BLaER1 (cell line): ENCODE results near the gene GPR34.
"Not testable (repeated sequence)": the region's sequence is repeated elsewhere in the genome, so short reads cannot be mapped to it uniquely, and the experiment has no call there.

ENCODE experiments used
- H3K27ac ChIP-seq: shearing (Covaris generic); formaldehyde crosslinking; 2 replicates; pipeline ENCODE4 v1.8.1; 2022
- H3K27me3 ChIP-seq: shearing (Covaris generic); formaldehyde crosslinking; 2 replicates; pipeline ENCODE4 v1.8.1; 2022
- H3K36me3 ChIP-seq: shearing (Covaris generic); formaldehyde crosslinking; 2 replicates; pipeline ENCODE4 v1.8.1; 2022
- H3K4me1 ChIP-seq: shearing (Covaris generic); formaldehyde crosslinking; 2 replicates; pipeline ENCODE4 v1.8.1; 2022
- H3K4me2 ChIP-seq: shearing (Covaris generic); formaldehyde crosslinking; 2 replicates; pipeline ENCODE4 v1.8.1; 2022
- H3K4me3 ChIP-seq: shearing (Covaris generic); formaldehyde crosslinking; 2 replicates; pipeline ENCODE4 v1.8.1; 2022
- H3K9ac ChIP-seq: shearing (Covaris generic); formaldehyde crosslinking; 2 replicates; pipeline ENCODE4 v1.8.1; 2022
- H3K9me3 ChIP-seq: shearing (Covaris generic); formaldehyde crosslinking; 2 replicates; pipeline ENCODE4 v1.8.1; 2022
- H4K20me1 ChIP-seq: shearing (Covaris generic); formaldehyde crosslinking; 2 replicates; pipeline ENCODE4 v1.8.1; 2022
- Cebpa-rat ChIP-seq: shearing (Covaris generic); IDR thresholded peaks from 2 replicates; pipeline ENCODE4 v1.8.1; 2022

Gene GPR34

GRCh38 chrX:41688835-41689234 lies at the start of gene GPR34:
GPR34 (plus strand) TSS chrX:41688973; CDS start chrX:41695634, 6,661 bp downstream.
- no peak within 1 kb of the TSS for H3K9ac ChIP-seq

GRCh38 chrX:41646201-41646600 lies 42.6 kb upstream of the GPR34 start:
- H3K36me3 ChIP-seq, result peaks cover 11% of the 10 kb centered on the region; the same call in 1 of the 2 replicates
- H3K9me3 ChIP-seq, result peaks cover 56% of the 10 kb centered on the region
- peaks cover 35% of the 10 kb centered on the region for H3K27me3 ChIP-seq
- not testable (repeated sequence) for H3K9ac ChIP-seq, H4K20me1 ChIP-seq, H3K4me2 ChIP-seq, H3K4me1 ChIP-seq, H3K27ac ChIP-seq, H3K4me3 ChIP-seq

More at GRCh38 chrX:41688835-41689234, at the start of gene GPR34:
- Histone ChIP-seq H3K9me3 (no peaks in the 10 kb centered on the region), H4K20me1 (no peaks in the 10 kb centered on the region), H3K27me3 (peaks cover 90% of the 10 kb centered on the region), H3K27ac (no peak within 1 kb of the TSS), H3K36me3 (no peaks in the 10 kb centered on the region), H3K4me2 (no peak within 1 kb of the TSS), H3K4me3 (no peak within 1 kb of the TSS), H3K4me1 (no peaks in the 10 kb centered on the region)
- no peak for TF ChIP-seq Cebpa-rat

GRCh38 chrX:41653125-41653524 lies 35.6 kb upstream of the GPR34 start:
- TF ChIP-seq Cebpa-rat, result peak; percentile 45; the same call in 1 of the 2 replicates
- H3K36me3 ChIP-seq, result peaks cover 28% of the 10 kb centered on the region
- no peak overlapping the region for H3K9ac ChIP-seq
- H3K4me2 ChIP-seq, result no peak overlapping the region
- H3K27ac ChIP-seq, result no peak overlapping the region
- peaks cover 89% of the 10 kb centered on the region for H3K27me3 ChIP-seq
- no peak overlapping the region for H3K4me3 ChIP-seq
- H4K20me1 ChIP-seq, result no peaks in the 10 kb centered on the region; the same call in 1 of the 2 replicates
- peaks cover 25% of the 10 kb centered on the region for H3K9me3 ChIP-seq
- H3K4me1 ChIP-seq, result no peaks in the 10 kb centered on the region

GRCh38 chrX:41655101-41655500 lies 33.7 kb upstream of the GPR34 start:
- no peak overlapping the region for H3K4me2 ChIP-seq
- no peak overlapping the region for H3K9ac ChIP-seq
- H3K4me3 ChIP-seq, result no peak overlapping the region
- H3K27ac ChIP-seq, result no peak overlapping the region
- TF ChIP-seq Cebpa-rat, result no peak
- H3K36me3 ChIP-seq, result peaks cover 48% of the 10 kb centered on the region
- H3K27me3 ChIP-seq, result peaks cover 99% of the 10 kb centered on the region
- H4K20me1 ChIP-seq, result no peaks in the 10 kb centered on the region; the same call in 1 of the 2 replicates
- H3K4me1 ChIP-seq, result no peaks in the 10 kb centered on the region
- peaks cover 13% of the 10 kb centered on the region for H3K9me3 ChIP-seq

DNA sequence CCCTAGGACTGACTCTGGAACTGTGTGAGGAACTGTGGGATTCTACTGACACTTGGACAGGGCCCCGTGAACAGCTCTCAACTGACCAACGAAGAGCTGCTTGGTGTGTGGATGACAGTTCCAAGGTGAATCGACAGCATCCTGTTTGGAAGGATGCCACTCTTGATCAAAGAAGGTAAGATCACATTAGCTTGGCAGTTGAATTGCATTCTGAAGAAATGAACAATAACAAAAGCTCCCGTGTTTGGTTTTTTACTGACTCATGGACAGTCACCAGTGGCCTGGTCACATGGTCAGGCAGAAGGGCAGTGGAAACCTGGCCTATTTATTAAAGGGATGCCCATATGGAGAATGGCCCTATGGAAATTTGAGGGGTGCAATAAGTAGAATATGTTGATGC lies 33.1 kb upstream of the GPR34 start:
- H3K9ac ChIP-seq, result no peak overlapping the region
- H4K20me1 ChIP-seq, result no peaks in the 10 kb centered on the region; the same call in 1 of the 2 replicates
- peaks cover 45% of the 10 kb centered on the region for H3K36me3 ChIP-seq
- TF ChIP-seq Cebpa-rat, result no peak
- no peak overlapping the region for H3K4me3 ChIP-seq
- H3K4me2 ChIP-seq, result no peak overlapping the region
- H3K27me3 ChIP-seq, result peaks cover 97% of the 10 kb centered on the region
- H3K27ac ChIP-seq, result no peak overlapping the region
- H3K4me1 ChIP-seq, result no peaks in the 10 kb centered on the region
- H3K9me3 ChIP-seq, result peaks cover 9% of the 10 kb centered on the region

- no peak overlapping the region for H3K27ac ChIP-seq
- no peak overlapping the region for H3K4me3 ChIP-seq
- peaks cover 7% of the 10 kb centered on the region; the same call in 1 of the 2 replicates for H4K20me1 ChIP-seq
- no peaks in the 10 kb centered on the region for H3K4me1 ChIP-seq
- no peak overlapping the region for H3K4me2 ChIP-seq
- H3K9ac ChIP-seq, result no peak overlapping the region
- peaks cover 24% of the 10 kb centered on the region for H3K36me3 ChIP-seq
- peaks cover 93% of the 10 kb centered on the region for H3K27me3 ChIP-seq
- no peak for TF ChIP-seq Cebpa-rat
- H3K9me3 ChIP-seq, result no peaks in the 10 kb centered on the region
Observed at GRCh38 chrX:41661366-41662095, 27.2 kb upstream of the GPR34 start.

DNA sequence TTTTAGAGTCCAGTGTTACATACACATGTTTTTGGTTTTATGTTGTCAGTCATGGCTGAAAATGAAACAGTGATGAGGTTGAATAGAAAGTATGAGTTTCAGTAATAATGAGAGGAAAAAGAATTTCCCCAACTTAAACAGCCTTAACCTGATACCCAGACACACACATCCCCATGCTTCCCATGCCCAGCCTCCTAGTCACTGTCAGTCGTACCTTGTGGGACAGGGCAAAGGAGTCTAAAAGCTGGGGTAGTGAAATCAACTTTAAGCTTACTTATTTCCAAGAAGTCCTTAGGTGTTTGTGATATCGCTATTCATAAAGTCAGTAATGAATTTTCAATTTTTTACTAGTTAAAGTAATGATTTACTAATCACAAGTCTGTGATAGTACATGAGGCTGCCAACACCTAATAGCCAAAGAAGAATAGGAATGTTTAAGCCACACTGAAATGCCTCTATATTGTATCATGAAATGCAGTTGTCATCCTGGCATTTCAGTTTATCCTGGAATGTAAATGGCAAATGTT lies 24.3 kb upstream of the GPR34 start:
- H3K4me2 ChIP-seq, result no peak overlapping the region

DNA sequence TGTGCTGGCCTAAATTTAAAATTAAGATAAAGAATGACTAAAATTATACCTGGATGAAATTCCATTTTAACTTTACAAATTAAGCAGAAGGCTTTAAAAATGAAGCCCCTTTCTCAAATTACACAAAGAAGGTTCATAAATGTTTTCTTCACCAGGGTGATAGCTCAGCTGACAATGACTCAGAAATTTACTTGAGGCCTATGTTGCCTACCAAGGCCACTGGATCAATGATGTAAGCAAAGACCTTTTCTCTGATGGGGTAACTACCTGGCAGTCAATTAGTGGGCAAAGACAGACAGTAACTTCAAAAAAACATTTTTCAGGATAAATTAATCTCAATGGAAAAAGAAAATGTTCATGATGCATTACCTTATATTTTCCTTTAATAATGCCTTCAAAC lies 23.9 kb upstream of the GPR34 start:
- H3K27ac ChIP-seq, result no peak overlapping the region
- H3K4me3 ChIP-seq, result no peak overlapping the region
- TF ChIP-seq Cebpa-rat, result no peak
- no peak overlapping the region for H3K4me2 ChIP-seq
- H3K27me3 ChIP-seq, result peaks cover 90% of the 10 kb centered on the region
- H3K9me3 ChIP-seq, result no peaks in the 10 kb centered on the region
- 0 out of 2 replicates have a peak, but pooled peaks cover 1% of the 10 kb centered on the region for H3K36me3 ChIP-seq
- H3K9ac ChIP-seq, result no peak overlapping the region
- H3K4me1 ChIP-seq, result no peaks in the 10 kb centered on the region
- H4K20me1 ChIP-seq, result peaks cover 7% of the 10 kb centered on the region; the same call in 1 of the 2 replicates

More for the DNA sequence above, 24.3 kb upstream of the GPR34 start:
- Histone ChIP-seq H3K9me3 (no peaks in the 10 kb centered on the region), H3K27ac (no peak overlapping the region), H3K27me3 (peaks cover 90% of the 10 kb centered on the region), H4K20me1 (peaks cover 7% of the 10 kb centered on the region; the same call in 1 of the 2 replicates), H3K9ac (no peak overlapping the region), H3K36me3 (0 out of 2 replicates have a peak, but pooled peaks cover 6% of the 10 kb centered on the region), H3K4me1 (no peaks in the 10 kb centered on the region), H3K4me3 (no peak overlapping the region)
- no peak for TF ChIP-seq Cebpa-rat

DNA sequence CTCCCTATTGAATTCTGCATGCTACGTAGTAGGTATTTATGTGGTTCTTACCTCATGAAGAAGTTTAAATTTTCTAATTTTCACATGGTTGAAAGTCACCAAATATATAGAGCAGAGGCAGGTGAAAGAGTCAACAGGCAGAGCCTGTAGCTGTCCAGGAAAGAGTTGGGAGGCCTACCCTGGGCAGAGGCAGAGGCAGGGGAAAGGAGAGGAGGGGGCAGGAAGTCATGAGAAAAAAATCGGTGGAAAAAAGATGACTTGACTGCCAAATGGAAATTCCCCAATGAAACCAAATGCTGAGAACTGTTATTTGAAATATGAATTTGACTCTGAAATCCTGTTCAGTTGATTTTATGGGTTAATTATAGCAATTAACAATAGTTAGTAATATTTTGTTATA lies 23.1 kb upstream of the GPR34 start:
- Histone ChIP-seq H3K4me1 (no peaks in the 10 kb centered on the region), H3K4me2 (no peak overlapping the region), H3K27ac (no peak overlapping the region), H3K27me3 (peaks cover 92% of the 10 kb centered on the region), H3K36me3 (no peaks in the 10 kb centered on the region), H3K9ac (no peak overlapping the region), H3K4me3 (no peak overlapping the region), H3K9me3 (no peaks in the 10 kb centered on the region), H4K20me1 (peaks cover 7% of the 10 kb centered on the region; the same call in 1 of the 2 replicates)
- no peak for TF ChIP-seq Cebpa-rat

GRCh38 chrX:41666251-41666650 lies 22.5 kb upstream of the GPR34 start:
- Histone ChIP-seq H3K27ac (no peak overlapping the region), H3K4me3 (no peak overlapping the region), H3K36me3 (no peaks in the 10 kb centered on the region), H3K4me2 (no peak overlapping the region), H3K9me3 (no peaks in the 10 kb centered on the region), H4K20me1 (peaks cover 7% of the 10 kb centered on the region; the same call in 1 of the 2 replicates), H3K9ac (no peak overlapping the region), H3K4me1 (no peaks in the 10 kb centered on the region), H3K27me3 (peaks cover 92% of the 10 kb centered on the region)
- TF ChIP-seq Cebpa-rat, result peak; percentile 69; the same call in 1 of the 2 replicates
